ENCODE data around the gene RAB28. TPM values are rescaled to one million over a fixed set of nuclear protein-coding genes. Genes with fewer than 3 reads are reported as not detected.

The RAB28 gene
- total and polyA plus RNA-seq, 4 donors, result 11.3 to 27.7 (median 15.0) TPM

- Histone ChIP-seq H3K9ac (ENCODE audit: insufficient read depth in 1 of 2, low read length in 2 of 2) (no peak overlapping the region), H3K4me3 (no peak overlapping the region), H3K27ac (ENCODE audit: low read depth in 1 of 2, low read length in 1 of 2) (no peak overlapping the region), H3K9me3 (ENCODE audit: control insufficient read depth in 4 of 4, insufficient read depth in 3 of 4, low read length in 3 of 4) (peaks cover 0 to 8% (median 3%) of the 10 kb centered on the region in 4 donors), H3K4me1 (ENCODE audit: control insufficient read depth in 5 of 5, insufficient read depth in 5 of 5, low read length in 5 of 5) (no peaks in the 10 kb centered on the region), H3K36me3 (ENCODE audit: control insufficient read depth in 4 of 4, insufficient read depth in 4 of 4, low read length in 4 of 4) (peaks cover 0 to 10% (median 6%) of the 10 kb centered on the region in 4 donors), H3K27me3 (ENCODE audit: control insufficient read depth in 3 of 3, insufficient read depth in 3 of 3, low read length in 2 of 3) (no peaks in the 10 kb centered on the region)
- ATAC-seq (ENCODE audit: insufficient read depth, low FRiP score) (no peak), DNase-seq (no peak)
- no peak for TF ChIP-seq CTCF (IDR thresholded peaks at IDR 0.05; ENCODE audit: control extremely low read depth, extremely low read depth)
Measured at GRCh38 chr4:13441506-13441905, 42.6 kb downstream of the RAB28 start.

- Histone ChIP-seq H3K9me3 (ENCODE audit: control insufficient read depth in 4 of 4, insufficient read depth in 3 of 4, low read length in 3 of 4) (peaks cover 0 to 8% (median 3%) of the 10 kb centered on the region in 4 donors), H3K36me3 (ENCODE audit: control insufficient read depth in 4 of 4, insufficient read depth in 4 of 4, low read length in 4 of 4) (peaks cover 0 to 10% (median 4%) of the 10 kb centered on the region in 4 donors), H3K9ac (ENCODE audit: insufficient read depth in 1 of 2, low read length in 2 of 2) (no peak overlapping the region), H3K27me3 (ENCODE audit: control insufficient read depth in 3 of 3, insufficient read depth in 3 of 3, low read length in 2 of 3) (no peaks in the 10 kb centered on the region), H3K27ac (ENCODE audit: low read depth in 1 of 2, low read length in 1 of 2) (no peak overlapping the region), H3K4me3 (no peak overlapping the region), H3K4me1 (ENCODE audit: control insufficient read depth in 5 of 5, insufficient read depth in 5 of 5, low read length in 5 of 5) (peaks cover 0 to 4% (median 0%) of the 10 kb centered on the region in 5 donors)
- DNase-seq (no peak), ATAC-seq (ENCODE audit: insufficient read depth, low FRiP score) (no peak)
- WGBS, 2 donors, result 82 to 88% methylated on average over 2 of the region's 2 CpGs
- TF ChIP-seq CTCF (IDR thresholded peaks at IDR 0.05; ENCODE audit: control extremely low read depth, extremely low read depth), result no peak
Measured at GRCh38 chr4:13436962-13437361, 47.2 kb downstream of the RAB28 start.

- WGBS, 2 donors, result 84 to 94% methylated on average over 1 of the region's 1 CpG
Measured at GRCh38 chr4:13432453-13432852, 51.7 kb downstream of the RAB28 start.

More at GRCh38 chr4:13432453-13432852, 51.7 kb downstream of the RAB28 start:
- H3K27me3 ChIP-seq (ENCODE audit: control insufficient read depth in 3 of 3, insufficient read depth in 3 of 3, low read length in 2 of 3), result no peaks in the 10 kb centered on the region
- peaks cover 0 to 8% (median 3%) of the 10 kb centered on the region in 4 donors for H3K9me3 ChIP-seq (ENCODE audit: control insufficient read depth in 4 of 4, insufficient read depth in 3 of 4, low read length in 3 of 4)
- H3K27ac ChIP-seq (ENCODE audit: low read depth in 1 of 2, low read length in 1 of 2), result no peak overlapping the region
- no peak for ATAC-seq (ENCODE audit: insufficient read depth, low FRiP score)
- peaks cover 0 to 4% (median 0%) of the 10 kb centered on the region in 5 donors for H3K4me1 ChIP-seq (ENCODE audit: control insufficient read depth in 5 of 5, insufficient read depth in 5 of 5, low read length in 5 of 5)
- no peak for DNase-seq
- peaks cover 0 to 3% (median 1%) of the 10 kb centered on the region in 4 donors for H3K36me3 ChIP-seq (ENCODE audit: control insufficient read depth in 4 of 4, insufficient read depth in 4 of 4, low read length in 4 of 4)
- no peak overlapping the region for H3K9ac ChIP-seq (ENCODE audit: insufficient read depth in 1 of 2, low read length in 2 of 2)
- no peak overlapping the region for H3K4me3 ChIP-seq
- no peak for TF ChIP-seq CTCF (IDR thresholded peaks at IDR 0.05; ENCODE audit: control extremely low read depth, extremely low read depth)

Measured in lung (tissue), 12 donors.